Sigmoid colon (tissue), 7 donors: ENCODE data around the gene RRBP1. TPM values are rescaled to one million over a fixed set of nuclear protein-coding genes. Genes with fewer than 3 reads are reported as not detected.

Source experiments
- DNase-seq: peaks from one replicate; pipeline ENCODE4 v3.0.0-alpha.2; 2019
- H3K27ac ChIP-seq, 4 donors: fragments of 200-600 bp; sonication (generic); one replicate each; pipeline ENCODE4 v1.5.1; 2016 to 2019; ENCODE audit warnings: mild to moderate bottlenecking in 1 of 4
- H3K27me3 ChIP-seq, 3 donors: fragments of 200-600 bp; sonication (generic); one replicate each; pipeline ENCODE4 v1.5.1; 2019; ENCODE audit warnings: mild to moderate bottlenecking in 1 of 3
- H3K36me3 ChIP-seq, 4 donors: fragments of 200-600 bp; sonication (generic); one replicate each; pipeline ENCODE4 v1.5.1; 2016 to 2019
- H3K4me1 ChIP-seq, 4 donors: fragments of 200-600 bp; sonication (generic); one replicate each; pipeline ENCODE4 v1.5.1; 2017 to 2019
- H3K4me3 ChIP-seq, 4 donors: fragments of 200-600 bp; sonication (generic); one replicate each; pipeline ENCODE4 v1.5.1; 2017 to 2019; ENCODE audit warnings: mild to moderate bottlenecking in 2 of 4, moderate library complexity in 1 of 4
- H3K9me3 ChIP-seq, 4 donors: fragments of 200-600 bp in 3 of 4; sonication (generic) in 3 of 4; one replicate each; pipeline versions ENCODE4 v1.5.1 to v1.6.1; 2013 to 2019
- EP300 ChIP-seq, 4 donors: sonication (generic); formaldehyde crosslinking; IDR thresholded peaks; one replicate each; pipeline ENCODE4 v1.6.1; 2017; ENCODE audit warnings: antibody characterized with exemption in 4 of 4
- POLR2A ChIP-seq, 2 donors: fragments of 450-650 bp; IDR thresholded peaks; one replicate each; pipeline ENCODE4 v1.6.1; 2016; ENCODE audit warnings: antibody characterized with exemption in 2 of 2, mild to moderate bottlenecking in 2 of 2, moderate library complexity in 2 of 2
- POLR2AphosphoS5 ChIP-seq, 4 donors: sonication (generic); formaldehyde crosslinking; IDR thresholded peaks; one replicate each; pipeline ENCODE4 v1.6.1; 2017; ENCODE audit warnings: antibody characterized with exemption in 4 of 4
- WGBS, 2 donors: extraction: QIAGEN DNeasy Blood & Tissue Kit; methylation state at CpG; one replicate each; pipeline ENCODE4 v1.1.7; 2013; 5-methylcytosine and 5-hydroxymethylcytosine counted together
- intact Hi-C: fragments of 100-400 bp; cut with DNase I; formaldehyde crosslinking; loops from one replicate; pipeline ENCODE4 v1.15.1; 2023
- polyA plus RNA-seq, 3 donors: library from polyadenylated mRNA; stranded (reverse); fragments of 200-250 nt; gene quantifications; one replicate each; pipeline ENCODE4 v1.2.3, GENCODE V29; 2013
- total RNA-seq, 4 donors: library from RNA; depleted of rRNA; stranded (reverse); fragments of >200 nt; gene quantifications; one replicate each; pipeline ENCODE4 v1.1.0, GENCODE V29; 2016
- TF ChIP-seq, protein P1 (sequence below), 4 experiments: fragments of 450-650 bp in 3 of 4; fragments of 200-600 bp in 1 of 4; IDR thresholded peaks; one replicate each; pipeline ENCODE4 v1.5.1; 2016 to 2019; ENCODE audit warnings: antibody characterized with exemption in 4 of 4, mild to moderate bottlenecking in 3 of 4, moderate library complexity in 2 of 4
- donor health status: healthy with polysubstance abuse.
- donor health status: Bipolar disorder and iron deficiency.
- donor health status: healthy.

The RRBP1 gene
- total and polyA plus RNA-seq, 7 donors, result 24.6 to 245 (median 35.3) TPM

DNA sequence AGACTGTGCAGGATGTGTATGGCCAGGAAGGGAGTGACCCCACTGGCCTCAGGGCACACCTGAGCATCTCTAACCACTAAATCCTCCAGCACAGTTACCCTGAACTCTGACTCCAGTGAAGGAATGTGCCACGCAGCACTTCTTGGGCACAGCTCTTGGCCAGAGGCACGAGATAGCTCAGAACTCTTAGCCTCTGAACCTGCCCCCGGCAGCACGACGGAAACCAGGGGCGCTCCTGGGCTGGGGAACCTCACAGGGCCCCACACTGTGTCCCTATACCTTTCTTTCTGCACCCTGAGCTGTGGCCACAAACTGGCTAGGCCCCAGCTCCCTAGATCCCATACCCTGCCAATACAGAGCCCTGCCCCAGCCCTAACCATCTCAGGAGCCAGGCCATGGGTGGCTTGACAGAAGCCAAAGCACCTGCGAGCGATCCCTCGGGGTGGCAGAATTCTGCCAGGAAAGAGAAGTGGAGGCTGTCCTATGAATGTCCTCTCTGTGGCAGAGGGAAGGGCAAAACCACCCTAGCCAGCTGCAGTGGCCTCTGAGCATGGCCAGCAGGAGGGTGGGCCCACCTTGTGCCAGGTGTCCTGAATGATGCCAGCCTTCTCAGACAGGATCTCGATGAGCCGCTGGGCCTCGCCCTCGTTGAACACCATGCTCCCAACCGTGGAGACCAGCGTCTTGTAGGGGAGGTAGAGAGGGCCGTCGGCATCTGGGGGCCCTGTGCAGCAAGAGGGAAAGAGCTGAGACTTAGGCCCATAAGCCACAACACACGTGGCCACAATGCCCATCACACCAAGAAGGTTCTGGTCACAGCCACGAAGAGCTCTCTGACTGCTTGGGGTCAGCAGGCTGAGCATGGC, 39.4 kb downstream of the RRBP1 start:
- WGBS, 2 donors, result 78 to 89% methylated on average over 19 of the region's 19 CpGs
- H3K9me3 ChIP-seq, result no peaks in the 10 kb centered on the region
- peaks cover 0 to 45% (median 15%) of the 10 kb centered on the region in 4 donors for H3K36me3 ChIP-seq
- no peaks in the 10 kb centered on the region for H3K27me3 ChIP-seq
- TF ChIP-seq POLR2A (IDR thresholded peaks at IDR 0.05) (no peak), POLR2AphosphoS5 (IDR thresholded peaks at IDR 0.05) (no peak), EP300 (IDR thresholded peaks at IDR 0.05) (no peak)
- TF ChIP-seq, protein P1, sequence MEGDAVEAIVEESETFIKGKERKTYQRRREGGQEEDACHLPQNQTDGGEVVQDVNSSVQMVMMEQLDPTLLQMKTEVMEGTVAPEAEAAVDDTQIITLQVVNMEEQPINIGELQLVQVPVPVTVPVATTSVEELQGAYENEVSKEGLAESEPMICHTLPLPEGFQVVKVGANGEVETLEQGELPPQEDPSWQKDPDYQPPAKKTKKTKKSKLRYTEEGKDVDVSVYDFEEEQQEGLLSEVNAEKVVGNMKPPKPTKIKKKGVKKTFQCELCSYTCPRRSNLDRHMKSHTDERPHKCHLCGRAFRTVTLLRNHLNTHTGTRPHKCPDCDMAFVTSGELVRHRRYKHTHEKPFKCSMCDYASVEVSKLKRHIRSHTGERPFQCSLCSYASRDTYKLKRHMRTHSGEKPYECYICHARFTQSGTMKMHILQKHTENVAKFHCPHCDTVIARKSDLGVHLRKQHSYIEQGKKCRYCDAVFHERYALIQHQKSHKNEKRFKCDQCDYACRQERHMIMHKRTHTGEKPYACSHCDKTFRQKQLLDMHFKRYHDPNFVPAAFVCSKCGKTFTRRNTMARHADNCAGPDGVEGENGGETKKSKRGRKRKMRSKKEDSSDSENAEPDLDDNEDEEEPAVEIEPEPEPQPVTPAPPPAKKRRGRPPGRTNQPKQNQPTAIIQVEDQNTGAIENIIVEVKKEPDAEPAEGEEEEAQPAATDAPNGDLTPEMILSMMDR (IDR thresholded peaks at IDR 0.05), result no peak
- DNase-seq, result no peak
- H3K27ac ChIP-seq, result peak overlapping the region in 2 of 4 donors; percentile 49 to 69
- H3K4me1 ChIP-seq, result peaks cover 0 to 54% (median 44%) of the 10 kb centered on the region in 4 donors
- intact Hi-C loops, result no loop called here
- no peak overlapping the region for H3K4me3 ChIP-seq

DNA sequence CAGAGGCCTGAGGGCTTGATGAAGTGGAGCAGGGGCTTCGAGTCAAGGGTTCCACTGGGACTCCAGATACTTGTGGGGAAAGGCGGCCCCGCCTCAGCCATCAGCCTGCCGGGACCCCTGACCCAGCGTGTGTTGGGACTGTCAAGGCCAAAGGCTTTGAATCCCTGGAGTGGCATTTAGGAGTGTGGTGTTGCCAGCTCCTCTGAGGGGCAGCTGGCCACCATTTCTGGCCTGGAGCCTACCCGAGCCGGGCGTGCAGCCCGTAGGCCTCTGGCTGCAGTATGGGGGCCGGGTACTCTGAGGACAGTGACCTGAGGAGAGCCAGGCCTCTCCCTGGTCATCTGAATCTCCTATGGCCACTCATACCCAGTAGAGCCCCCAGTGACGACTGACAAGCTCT, 40.0 kb downstream of the RRBP1 start:
- no peak for DNase-seq
- H3K4me1 ChIP-seq, result peaks cover 0 to 54% (median 40%) of the 10 kb centered on the region in 4 donors
- peaks cover 0 to 45% (median 15%) of the 10 kb centered on the region in 4 donors for H3K36me3 ChIP-seq
- H3K27ac ChIP-seq, result peak overlapping the region; percentile 11 to 49 (median 16)
- WGBS, 2 donors, result 93 to 95% methylated on average over 11 of the region's 11 CpGs
- H3K9me3 ChIP-seq, result no peaks in the 10 kb centered on the region
- no peak overlapping the region for H3K4me3 ChIP-seq
- intact Hi-C loops, result no loop called here
- TF ChIP-seq, protein P1 (IDR thresholded peaks at IDR 0.05), result no peak
- TF ChIP-seq POLR2A (IDR thresholded peaks at IDR 0.05) (no peak), POLR2AphosphoS5 (IDR thresholded peaks at IDR 0.05) (no peak), EP300 (IDR thresholded peaks at IDR 0.05) (no peak)
- H3K27me3 ChIP-seq, result no peaks in the 10 kb centered on the region

DNA sequence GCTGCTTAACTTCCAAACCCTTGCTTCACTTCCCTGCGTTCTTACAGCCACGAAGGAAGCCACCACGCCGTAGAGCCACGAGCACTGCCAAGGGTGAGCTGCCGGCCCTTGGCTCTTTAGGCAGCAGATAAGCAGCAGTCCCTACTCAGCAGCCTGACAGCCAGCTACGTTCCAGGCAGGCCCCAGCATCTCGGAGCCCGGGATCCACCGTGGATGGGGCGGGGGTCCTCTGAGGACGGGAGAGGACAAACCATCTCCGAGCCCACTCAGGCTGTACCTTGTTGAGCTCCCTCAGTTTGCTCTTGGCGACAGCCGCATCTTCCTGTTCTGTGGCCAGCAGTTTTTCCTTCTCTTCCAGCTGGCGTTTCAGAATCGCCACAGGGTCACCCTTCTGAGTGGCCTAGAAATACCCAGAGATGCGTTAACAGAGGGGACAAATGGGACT, 40.5 kb downstream of the RRBP1 start:
- DNase-seq, result no peak
- Histone ChIP-seq H3K9me3 (no peaks in the 10 kb centered on the region), H3K4me3 (no peak overlapping the region), H3K27ac (peak overlapping the region in 3 of 4 donors; percentile 11 to 49 (median 20)), H3K4me1 (peaks cover 0 to 54% (median 39%) of the 10 kb centered on the region in 4 donors), H3K27me3 (no peaks in the 10 kb centered on the region), H3K36me3 (peaks cover 0 to 49% (median 16%) of the 10 kb centered on the region in 4 donors)
- intact Hi-C loops, result no loop called here
- TF ChIP-seq EP300 (IDR thresholded peaks at IDR 0.05) (no peak), POLR2A (IDR thresholded peaks at IDR 0.05) (no peak), POLR2AphosphoS5 (IDR thresholded peaks at IDR 0.05) (no peak)
- TF ChIP-seq, protein P1 (IDR thresholded peaks at IDR 0.05), result no peak
- WGBS, 2 donors, result 91 to 92% methylated on average over 18 of the region's 18 CpGs

DNA sequence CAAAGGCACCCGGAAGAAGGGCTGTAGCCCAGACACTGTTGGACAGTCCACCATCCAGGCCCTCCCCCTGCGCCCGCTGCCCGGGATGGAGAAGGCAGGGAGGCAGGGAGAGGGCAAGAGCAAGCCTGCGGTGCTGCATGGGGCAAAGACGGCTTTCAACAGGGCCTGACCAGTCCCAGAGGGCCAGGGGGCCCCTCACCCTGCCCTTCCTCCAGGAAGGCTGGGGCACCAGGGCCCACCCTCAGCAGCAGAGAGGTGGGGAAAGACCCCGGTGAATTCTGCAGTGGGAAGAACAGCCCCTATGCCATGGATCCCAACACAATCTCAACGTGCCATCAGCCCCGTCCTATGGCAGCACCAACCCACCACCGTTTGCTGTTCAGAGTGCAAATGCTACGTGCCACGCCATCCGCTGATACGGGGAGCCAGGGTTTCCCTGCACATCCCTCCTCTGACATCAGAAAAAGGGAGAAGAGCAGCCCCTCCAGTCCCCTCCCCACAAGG, 41.1 kb downstream of the RRBP1 start:
- H3K4me1 ChIP-seq, result peaks cover 0 to 54% (median 38%) of the 10 kb centered on the region in 4 donors
- intact Hi-C loops, result no loop called here
- H3K27me3 ChIP-seq, result no peaks in the 10 kb centered on the region
- TF ChIP-seq, protein P1 (IDR thresholded peaks at IDR 0.05), result no peak
- H3K36me3 ChIP-seq, result peaks cover 0 to 55% (median 19%) of the 10 kb centered on the region in 4 donors
- peak overlapping the region in 1 of 4 donors; percentile 9 for H3K27ac ChIP-seq
- no peak for DNase-seq
- H3K9me3 ChIP-seq, result no peaks in the 10 kb centered on the region
- 93 to 94% methylated on average over 14 of the region's 14 CpGs for WGBS, 2 donors
- no peak overlapping the region for H3K4me3 ChIP-seq
